K562 (cell line): ENCODE results near the gene SMARCC1. TPM values are rescaled to one million over a fixed set of nuclear protein-coding genes. Genes with fewer than 3 reads are reported as not detected.

Experiments used
- ARID2 ChIP-seq: fragments of 450-650 bp; IDR thresholded peaks from 2 replicates; pipeline ENCODE4 v1.6.1; 2017; ENCODE audit warnings: antibody characterized with exemption, mild to moderate bottlenecking
- EZH2 ChIP-seq: IDR thresholded peaks from 2 replicates; pipeline ENCODE4 v1.6.1; 2012; ENCODE audit warnings: low read depth, mild to moderate bottlenecking, inconsistent platforms, low read length, borderline replicate concordance
- IFI16 ChIP-seq: fragments of 250-450 bp; sonication (Bioruptor Pico); IDR thresholded peaks from 2 replicates; pipeline ENCODE4 v2.1.2; 2022; ENCODE audit warnings: mild to moderate bottlenecking, inconsistent platforms
- SRSF3 ChIP-seq: fragments of 200-400 bp; formaldehyde crosslinking; IDR thresholded peaks from 2 replicates; pipeline ENCODE4 v1.6.1; 2016; ENCODE audit warnings: mild to moderate bottlenecking, low read length, moderate library complexity; ENCODE audit not compliant: insufficient read depth
- TCF7 ChIP-seq: sonication (generic); IDR thresholded peaks from 2 replicates; pipeline ENCODE4 v1.6.1; 2016; ENCODE audit warnings: antibody characterized with exemption, borderline replicate concordance
- ZNF717 ChIP-seq: fragments of 250-450 bp; sonication (Bioruptor Pico); IDR thresholded peaks from 2 replicates; pipeline ENCODE4 v1.5.0; 2021
- polyA plus RNA-seq, 8 experiments: library from polyadenylated mRNA; depleted of rRNA in 4 of 8; stranded (reverse) in 5 of 8; unstranded in 3 of 8; fragments of >200 nt; fragmentation: Nextera tagmentation in 2 of 8; fragmentation: Illumina TruSeq in 1 of 8; extraction: Ambion mirVana in 2 of 8; extraction: Trizol in 1 of 8; gene quantifications; 2 replicates each; pipeline versions ENCODE4 v1.2.1 to v1.2.3, GENCODE V29; 2011 to 2014; ENCODE audit warnings: inconsistent platforms in 1 of 8, missing spikeins in 1 of 8
- total RNA-seq, 7 experiments: library from RNA; depleted of rRNA in 6 of 7; stranded (reverse); fragments of >200 nt in 6 of 7; fragmentation: Illumina TruSeq in 2 of 7; extraction: Trizol in 2 of 7; gene quantifications; 2 replicates each; pipeline versions ENCODE4 v1.2.1 to v1.2.3, GENCODE V29; 2011 to 2021; ENCODE audit warnings: low replicate concordance in 1 of 7
- TF ChIP-seq, protein P1 (sequence below), 2 experiments: fragments of 450-650 bp in 1 of 2; sonication (generic) in 1 of 2; formaldehyde crosslinking in 1 of 2; IDR thresholded peaks; 2 replicates each; pipeline versions ENCODE4 v1.7.1 to v1.9.0; 2016 to 2022; ENCODE audit warnings: inconsistent platforms in 1 of 2, mild to moderate bottlenecking in 1 of 2, missing genetic modification reagents in 1 of 2
- TF ChIP-seq, protein P2 (sequence below): IDR thresholded peaks from 2 replicates; pipeline ENCODE4 v1.6.1; 2012; ENCODE audit warnings: low read depth, low read length, improper control_type of control experiment, borderline replicate concordance
- TF ChIP-seq, protein P3 (sequence below): fragments of 150-350 bp; conservative IDR thresholded peaks from 2 replicates; pipeline ENCODE4 v1.6.1; 2014; ENCODE audit warnings: low read length

Gene SMARCC1
- total and polyA plus RNA-seq, 9 of the 15 experiments (the other 6 are each of a cell fraction or from before 2014, with no cell fraction given), result 20.7 to 199 (median 66.0) TPM

DNA sequence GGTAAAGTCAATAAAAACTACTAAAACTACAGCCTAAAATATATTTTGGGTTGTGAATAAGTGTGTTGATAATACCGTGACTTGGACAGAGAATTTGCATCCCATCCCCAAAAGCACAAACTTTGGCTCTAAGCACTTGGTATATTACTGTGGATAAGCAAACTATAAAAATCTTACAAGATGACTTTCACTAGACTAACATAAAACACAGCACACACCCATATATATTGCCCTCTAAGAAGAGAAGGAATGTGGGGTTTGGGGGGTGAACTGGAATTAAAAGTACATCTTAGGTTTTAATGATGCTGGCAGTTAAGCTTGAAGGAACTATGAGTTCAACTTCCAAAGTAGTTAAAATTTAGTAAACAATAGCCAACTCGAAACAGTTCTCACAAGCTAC lies 174.4 kb downstream of the SMARCC1 start (continued):
- TF ChIP-seq, protein P1, sequence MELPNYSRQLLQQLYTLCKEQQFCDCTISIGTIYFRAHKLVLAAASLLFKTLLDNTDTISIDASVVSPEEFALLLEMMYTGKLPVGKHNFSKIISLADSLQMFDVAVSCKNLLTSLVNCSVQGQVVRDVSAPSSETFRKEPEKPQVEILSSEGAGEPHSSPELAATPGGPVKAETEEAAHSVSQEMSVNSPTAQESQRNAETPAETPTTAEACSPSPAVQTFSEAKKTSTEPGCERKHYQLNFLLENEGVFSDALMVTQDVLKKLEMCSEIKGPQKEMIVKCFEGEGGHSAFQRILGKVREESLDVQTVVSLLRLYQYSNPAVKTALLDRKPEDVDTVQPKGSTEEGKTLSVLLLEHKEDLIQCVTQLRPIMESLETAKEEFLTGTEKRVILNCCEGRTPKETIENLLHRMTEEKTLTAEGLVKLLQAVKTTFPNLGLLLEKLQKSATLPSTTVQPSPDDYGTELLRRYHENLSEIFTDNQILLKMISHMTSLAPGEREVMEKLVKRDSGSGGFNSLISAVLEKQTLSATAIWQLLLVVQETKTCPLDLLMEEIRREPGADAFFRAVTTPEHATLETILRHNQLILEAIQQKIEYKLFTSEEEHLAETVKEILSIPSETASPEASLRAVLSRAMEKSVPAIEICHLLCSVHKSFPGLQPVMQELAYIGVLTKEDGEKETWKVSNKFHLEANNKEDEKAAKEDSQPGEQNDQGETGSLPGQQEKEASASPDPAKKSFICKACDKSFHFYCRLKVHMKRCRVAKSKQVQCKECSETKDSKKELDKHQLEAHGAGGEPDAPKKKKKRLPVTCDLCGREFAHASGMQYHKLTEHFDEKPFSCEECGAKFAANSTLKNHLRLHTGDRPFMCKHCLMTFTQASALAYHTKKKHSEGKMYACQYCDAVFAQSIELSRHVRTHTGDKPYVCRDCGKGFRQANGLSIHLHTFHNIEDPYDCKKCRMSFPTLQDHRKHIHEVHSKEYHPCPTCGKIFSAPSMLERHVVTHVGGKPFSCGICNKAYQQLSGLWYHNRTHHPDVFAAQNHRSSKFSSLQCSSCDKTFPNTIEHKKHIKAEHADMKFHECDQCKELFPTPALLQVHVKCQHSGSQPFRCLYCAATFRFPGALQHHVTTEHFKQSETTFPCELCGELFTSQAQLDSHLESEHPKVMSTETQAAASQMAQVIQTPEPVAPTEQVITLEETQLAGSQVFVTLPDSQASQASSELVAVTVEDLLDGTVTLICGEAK (IDR thresholded peaks at IDR 0.05), result no peak
- TF ChIP-seq, protein P1 (CRISPR knock-in tag; IDR thresholded peaks at IDR 0.05), result no peak
- TF ChIP-seq ARID2 (no peak), IFI16 (CRISPR knock-in tag) (no peak), SRSF3 (no peak), ZNF717 (no peak), TCF7 (no peak), EZH2 (no peak)
- TF ChIP-seq, protein P2, sequence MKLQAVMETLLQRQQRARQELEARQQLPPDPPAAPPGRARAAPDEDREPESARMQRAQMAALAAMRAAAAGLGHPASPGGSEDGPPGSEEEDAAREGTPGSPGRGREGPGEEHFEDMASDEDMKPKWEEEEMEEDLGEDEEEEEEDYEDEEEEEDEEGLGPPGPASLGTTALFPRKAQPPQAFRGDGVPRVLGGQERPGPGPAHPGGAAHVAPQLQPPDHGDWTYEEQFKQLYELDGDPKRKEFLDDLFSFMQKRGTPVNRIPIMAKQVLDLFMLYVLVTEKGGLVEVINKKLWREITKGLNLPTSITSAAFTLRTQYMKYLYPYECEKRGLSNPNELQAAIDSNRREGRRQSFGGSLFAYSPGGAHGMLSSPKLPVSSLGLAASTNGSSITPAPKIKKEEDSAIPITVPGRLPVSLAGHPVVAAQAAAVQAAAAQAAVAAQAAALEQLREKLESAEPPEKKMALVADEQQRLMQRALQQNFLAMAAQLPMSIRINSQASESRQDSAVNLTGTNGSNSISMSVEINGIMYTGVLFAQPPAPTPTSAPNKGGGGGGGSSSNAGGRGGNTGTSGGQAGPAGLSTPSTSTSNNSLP, result no peak
- TF ChIP-seq, protein P3, sequence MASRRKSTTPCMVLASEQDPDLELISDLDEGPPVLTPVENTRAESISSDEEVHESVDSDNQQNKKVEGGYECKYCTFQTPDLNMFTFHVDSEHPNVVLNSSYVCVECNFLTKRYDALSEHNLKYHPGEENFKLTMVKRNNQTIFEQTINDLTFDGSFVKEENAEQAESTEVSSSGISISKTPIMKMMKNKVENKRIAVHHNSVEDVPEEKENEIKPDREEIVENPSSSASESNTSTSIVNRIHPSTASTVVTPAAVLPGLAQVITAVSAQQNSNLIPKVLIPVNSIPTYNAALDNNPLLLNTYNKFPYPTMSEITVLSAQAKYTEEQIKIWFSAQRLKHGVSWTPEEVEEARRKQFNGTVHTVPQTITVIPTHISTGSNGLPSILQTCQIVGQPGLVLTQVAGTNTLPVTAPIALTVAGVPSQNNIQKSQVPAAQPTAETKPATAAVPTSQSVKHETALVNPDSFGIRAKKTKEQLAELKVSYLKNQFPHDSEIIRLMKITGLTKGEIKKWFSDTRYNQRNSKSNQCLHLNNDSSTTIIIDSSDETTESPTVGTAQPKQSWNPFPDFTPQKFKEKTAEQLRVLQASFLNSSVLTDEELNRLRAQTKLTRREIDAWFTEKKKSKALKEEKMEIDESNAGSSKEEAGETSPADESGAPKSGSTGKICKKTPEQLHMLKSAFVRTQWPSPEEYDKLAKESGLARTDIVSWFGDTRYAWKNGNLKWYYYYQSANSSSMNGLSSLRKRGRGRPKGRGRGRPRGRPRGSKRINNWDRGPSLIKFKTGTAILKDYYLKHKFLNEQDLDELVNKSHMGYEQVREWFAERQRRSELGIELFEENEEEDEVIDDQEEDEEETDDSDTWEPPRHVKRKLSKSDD, result no peak
